HG03108 (cell line): ENCODE measurements around the gene HECW1.

ENCODE experiments used
- ATAC-seq: cut with Tn5 transposase; IDR thresholded peaks from one replicate; pipeline ENCODE4 v1.9.1; 2021; ENCODE audit warnings: moderate library complexity; ENCODE audit not compliant: unreplicated experiment

Gene HECW1

DNA sequence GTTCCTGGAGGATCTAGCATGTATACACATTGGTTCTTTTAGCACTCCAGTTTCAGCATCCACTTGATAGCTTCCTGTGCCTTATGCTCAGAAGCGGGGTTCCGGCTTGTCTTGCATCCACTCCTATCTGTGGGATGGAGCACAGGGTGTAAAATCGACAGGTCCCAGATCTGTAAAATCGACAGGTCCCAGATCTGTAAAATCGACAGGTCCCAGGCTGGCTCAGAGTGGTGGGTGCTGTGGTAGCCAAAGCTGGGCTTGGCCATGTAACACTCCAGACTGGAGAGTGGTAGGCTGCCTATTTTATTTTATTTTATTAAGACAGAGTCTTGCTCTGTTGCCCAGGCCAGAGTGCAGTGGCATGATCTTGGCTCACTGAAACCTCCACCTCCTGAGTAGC lies 30.3 kb downstream of the HECW1 start:
- no peak for ATAC-seq

DNA sequence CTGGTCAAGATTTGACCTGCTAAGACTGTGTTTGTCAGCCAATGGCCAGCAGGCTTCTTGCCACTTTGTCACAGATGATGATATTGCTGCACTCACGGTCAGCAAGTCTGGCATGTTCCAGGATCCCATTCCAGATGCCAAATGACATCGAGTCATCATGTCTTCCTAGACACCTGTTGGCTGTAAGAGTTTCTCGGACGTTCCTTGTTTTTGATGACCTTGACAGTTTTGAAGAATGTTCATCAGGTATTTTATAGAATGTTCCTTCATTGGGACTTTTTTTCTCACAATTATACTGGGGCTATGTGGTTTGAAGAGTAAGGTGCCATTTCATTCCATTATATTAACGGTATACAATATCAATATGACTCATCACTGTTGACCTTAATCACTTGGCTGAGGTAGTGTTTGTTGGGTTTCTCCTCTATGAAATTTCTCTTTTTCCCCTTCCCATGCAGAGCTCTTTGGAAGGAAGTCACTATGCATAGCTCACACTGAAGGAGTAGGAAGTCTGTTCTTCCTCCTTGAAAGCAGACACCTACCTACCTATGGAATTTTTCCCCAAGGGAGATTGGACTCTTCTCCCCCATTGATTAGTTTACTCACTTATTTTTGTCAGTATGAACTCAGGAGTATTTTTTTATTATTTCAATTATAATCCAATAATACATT lies 31.6 kb downstream of the HECW1 start:
- no peak for ATAC-seq

DNA sequence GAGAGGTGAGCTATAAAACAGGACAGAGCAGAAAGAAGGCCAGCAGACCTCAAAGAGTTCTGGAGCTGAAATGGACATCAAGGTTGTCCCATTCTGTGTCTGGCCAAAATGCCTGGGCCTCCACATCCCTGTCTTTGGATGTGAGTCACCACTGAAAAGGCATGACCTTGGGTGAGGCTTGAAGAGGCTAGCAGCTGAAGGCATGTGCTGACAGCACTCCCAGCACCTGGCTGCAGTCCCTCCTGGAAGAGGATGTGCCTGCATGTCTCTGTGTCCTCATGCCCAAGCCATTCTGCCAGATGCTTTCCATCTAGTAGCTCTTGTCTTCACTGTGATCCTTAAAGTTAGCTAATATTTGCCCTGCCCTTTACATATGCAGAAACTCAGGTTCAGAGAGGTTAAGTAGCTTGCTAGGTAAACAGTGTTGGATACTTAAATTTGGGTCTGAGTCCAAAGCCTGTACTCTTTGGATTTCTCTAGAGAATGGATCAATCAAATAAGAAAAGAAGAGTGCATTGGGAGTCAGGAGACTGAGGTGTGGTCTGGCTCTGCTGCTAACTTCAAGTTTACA lies 35.8 kb downstream of the HECW1 start:
- no peak for ATAC-seq

DNA sequence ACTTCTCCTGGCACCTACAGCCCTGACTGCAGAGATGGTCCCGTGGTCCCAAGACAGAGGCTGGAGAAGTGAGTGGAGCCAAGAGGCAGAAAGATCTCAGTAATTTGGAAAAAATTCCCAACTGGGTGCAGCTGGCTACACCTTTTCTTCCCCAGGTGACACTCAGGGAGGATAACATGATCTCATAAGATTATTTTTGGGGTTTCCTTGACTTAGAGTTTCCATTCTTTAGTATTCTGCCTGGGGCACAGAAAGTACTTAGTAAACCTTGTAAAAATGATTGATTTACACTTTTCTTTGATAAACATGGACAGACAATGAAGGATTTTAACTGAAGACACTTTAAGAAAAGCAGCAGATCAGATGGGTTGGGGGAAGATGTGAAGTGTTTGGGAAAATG lies 38.6 kb downstream of the HECW1 start:
- no peak for ATAC-seq

DNA sequence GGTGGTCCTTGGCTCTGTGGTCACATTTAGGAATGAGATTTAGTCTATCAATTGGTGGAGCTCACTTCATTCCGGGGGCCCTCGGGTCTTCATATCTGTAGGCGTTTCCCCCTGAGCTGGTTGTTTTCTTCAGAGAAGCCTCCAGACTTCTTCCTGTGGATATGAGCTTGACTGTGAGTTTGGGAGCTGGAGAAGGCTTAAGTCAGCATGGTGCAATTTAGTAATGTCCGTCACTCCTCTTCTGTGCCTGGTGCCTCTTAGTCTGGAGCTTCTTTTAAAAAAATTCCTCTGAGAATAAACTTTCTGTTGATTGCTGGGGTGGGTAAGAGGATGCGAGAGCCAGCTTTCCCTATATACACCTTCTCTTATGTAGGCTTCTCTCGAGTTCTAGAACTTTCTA lies 40.2 kb downstream of the HECW1 start:
- ATAC-seq, result no peak

DNA sequence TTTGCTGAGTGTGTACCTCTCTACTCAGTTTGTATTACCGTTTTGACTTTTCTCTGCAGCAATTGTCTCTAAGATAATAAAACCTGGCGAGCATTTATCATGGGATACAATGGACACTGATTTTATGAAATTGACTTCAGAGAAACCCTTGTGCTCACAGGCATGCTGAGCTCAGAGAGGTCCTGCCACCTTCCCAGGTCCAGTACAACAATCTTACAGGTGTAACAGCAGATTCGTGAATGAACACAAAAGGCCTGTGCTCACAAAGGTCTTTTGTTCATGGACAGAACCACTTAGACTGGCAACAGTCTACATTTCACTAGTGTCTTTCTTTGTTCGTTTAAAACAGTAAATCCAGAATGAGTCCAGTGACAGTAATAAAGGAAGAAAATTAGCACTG lies 43.2 kb downstream of the HECW1 start:
- ATAC-seq, result no peak

DNA sequence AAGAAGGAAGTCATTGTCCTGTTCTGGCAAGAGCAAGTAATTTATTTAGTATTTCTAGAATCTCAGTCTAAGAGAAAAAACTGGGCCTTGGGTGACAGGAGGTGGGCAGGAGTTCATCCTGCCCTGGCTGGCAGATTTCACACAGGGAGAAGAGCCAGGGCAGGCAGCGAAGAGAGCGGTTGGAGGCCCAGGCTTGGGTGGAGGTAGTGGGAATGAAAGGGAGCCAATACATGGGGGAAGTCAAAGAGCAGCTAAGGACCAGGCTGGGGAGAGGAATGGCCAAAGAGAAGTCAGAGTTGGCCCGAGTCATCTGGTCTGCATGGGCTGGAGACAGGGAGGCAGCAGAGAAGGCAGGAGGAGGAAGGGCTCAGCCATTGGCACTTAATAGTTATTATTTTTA lies 51.4 kb downstream of the HECW1 start:
- ATAC-seq, result no peak

DNA sequence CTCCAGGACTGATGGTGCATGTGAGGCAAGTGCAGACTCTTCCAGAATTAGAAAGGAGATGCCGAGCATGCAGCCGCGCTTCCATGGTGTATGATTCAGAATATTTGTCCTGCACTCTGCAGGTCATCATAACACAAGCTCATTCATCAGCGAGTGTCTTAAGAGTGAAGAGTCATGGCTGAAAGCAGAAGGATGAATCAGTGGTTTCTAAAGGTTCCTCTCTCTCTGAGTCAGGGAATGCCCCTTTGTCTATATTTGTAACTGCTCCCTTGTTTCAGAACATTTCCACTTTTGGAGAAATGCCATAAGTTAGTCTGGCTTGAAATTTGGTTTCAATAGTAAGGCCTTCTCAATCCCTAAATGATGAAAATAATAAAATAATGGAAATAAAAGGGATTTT lies 52.3 kb downstream of the HECW1 start:
- ATAC-seq, result peak; percentile 91

DNA sequence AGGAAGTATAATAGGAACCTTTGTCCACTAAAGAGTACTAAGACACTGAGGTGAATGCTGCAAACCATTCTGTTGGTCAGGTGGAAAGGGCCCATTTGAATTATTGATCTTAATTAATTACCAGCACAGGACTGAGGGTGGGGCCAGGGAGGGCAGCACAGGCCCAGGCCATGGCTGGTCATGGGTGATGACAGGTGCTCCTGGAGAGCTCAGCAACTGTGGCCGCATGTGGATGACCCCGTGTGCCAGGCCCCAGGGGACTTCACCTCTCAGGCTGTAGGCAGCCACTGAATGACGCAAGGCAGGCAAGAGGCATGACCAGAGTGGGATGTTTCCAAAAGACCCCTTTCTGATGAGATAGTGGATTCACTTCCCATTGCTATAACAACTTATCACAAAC lies 54.2 kb downstream of the HECW1 start:
- ATAC-seq, result no peak

DNA sequence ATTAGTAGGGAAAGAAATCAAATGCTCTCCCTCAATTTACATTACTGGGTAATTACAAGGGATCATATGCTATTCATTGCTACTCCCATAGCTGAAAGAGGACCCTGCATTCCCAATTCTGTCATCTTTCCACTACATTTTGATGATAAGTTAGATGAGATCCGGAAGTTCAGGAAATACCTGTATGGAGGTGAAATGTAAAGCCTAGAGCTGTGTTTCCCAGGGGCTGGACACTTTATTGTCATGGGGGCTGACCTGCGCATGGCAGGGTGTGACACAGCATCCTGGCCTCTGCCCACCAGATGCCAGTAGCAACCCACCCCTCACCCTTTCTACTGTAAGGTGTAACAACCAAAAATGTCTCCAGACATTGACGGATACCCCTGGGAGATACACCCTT lies 56.6 kb downstream of the HECW1 start:
- ATAC-seq, result no peak

DNA sequence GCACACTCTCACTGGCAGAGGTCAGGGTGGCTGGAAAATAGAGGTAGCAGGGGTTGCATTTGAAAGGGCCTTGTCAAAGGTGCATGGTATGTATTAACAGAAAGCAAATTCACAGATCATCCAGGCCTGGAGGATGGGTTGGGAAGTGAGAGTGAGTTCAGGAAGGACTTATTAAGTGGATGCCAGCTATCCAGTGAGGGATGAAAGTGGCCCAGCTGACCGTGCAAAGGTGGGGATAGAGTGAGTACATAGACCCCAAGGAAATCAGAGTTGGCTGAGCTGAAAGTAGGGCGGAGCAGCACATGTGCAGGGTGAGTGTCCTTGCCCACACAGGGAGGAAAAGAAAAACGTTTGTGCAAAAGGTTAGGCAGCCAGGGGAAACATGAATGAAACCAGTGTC lies 58.1 kb downstream of the HECW1 start:
- ATAC-seq, result no peak

DNA sequence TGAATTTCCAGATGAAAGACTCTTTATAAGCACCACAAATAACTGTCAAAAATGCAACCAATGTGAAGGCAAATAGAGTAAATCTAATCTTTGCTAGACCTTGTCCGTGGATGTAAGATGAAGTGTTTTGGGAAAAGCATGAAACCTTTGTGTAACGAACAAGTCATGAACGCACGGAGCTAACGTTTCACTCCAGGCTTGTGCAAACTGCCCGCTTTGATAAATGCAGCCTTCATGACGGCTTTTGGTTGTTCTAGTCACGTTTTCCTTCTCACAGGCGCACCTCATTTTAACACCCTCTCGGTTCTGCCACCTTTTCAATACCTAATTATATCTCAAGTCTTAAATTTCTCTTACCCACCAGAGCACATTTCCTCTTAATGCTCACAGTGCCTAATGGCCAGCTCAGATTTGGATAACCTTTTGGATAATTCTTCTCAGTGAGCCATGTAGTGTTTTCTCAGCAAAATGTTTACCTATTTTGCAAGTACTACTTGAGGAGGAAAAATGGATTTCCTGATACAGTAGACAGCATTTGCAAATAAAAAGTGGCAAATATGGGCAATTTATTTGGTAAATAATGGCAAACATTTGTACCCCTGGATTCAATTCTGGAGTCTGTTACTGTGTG lies 63.2 kb downstream of the HECW1 start:
- ATAC-seq, result no peak

DNA sequence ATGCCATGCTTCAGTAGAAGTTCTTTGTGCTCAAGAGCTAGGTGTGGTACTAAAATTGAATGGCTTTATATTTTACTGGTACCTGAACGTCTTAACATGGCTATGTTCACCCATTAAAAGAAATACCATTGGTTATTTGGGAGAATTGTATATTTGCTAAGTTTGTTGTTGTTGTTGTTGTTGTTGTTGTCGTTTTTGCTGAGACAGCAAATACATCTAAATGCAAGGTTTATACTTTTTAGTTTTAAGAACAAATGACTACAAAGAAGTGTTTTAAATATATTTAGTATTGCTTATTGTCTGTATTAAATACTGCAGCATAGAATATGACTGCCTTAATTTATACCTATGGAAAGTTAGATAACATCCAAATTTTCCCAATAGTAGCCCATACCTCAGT lies 66.9 kb downstream of the HECW1 start:
- no peak for ATAC-seq

DNA sequence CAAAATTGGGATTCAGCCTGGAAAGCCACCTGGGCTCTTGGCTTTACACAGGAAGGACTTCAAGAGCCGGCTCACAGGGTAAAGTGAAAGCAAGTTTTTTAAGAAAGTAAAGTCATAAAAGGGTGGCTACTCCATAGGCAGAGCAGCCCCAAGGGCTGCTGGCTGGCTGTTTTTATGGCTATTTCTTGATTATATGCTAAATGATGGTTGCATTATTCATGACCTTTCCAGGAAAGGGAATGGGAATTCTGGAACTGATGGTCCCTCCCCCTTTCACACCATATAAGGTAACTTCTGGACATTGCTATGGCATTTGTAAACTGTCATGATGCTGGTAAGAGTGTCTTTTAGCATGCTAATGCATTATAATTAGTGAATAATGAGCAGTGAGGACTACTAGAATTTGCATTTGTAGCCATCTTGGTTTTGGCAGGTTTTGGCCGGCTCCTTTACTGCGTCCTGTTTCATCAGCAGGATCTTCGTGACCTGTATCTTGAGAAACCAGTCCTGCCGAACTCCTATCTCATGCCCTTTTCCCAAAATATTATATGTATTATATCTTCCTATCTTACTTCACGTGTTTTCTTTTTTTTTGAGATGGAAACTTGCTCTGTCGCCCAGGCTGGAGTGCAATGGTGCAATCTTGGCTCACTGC lies 80.5 kb downstream of the HECW1 start:
- ATAC-seq, result no peak

DNA sequence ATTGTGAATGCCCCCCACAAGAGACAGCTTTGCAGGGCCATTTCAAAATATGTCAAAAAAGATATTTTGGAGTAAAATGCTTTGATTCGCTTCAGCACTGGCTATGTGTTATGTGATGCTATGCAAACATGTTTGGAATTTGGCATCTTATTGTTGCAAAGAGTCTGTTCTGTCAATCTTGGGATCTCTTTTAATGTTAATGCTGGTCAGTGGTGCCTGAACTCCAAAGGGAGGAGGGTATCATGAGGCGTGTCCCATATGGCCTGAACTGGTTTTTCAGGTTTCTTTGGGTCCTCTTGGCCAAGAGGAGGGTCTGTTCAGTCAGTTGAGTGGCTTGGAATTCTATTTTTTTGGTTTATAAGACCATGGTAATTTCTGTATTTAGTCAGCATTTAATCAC lies 81.4 kb downstream of the HECW1 start:
- ATAC-seq, result no peak

DNA sequence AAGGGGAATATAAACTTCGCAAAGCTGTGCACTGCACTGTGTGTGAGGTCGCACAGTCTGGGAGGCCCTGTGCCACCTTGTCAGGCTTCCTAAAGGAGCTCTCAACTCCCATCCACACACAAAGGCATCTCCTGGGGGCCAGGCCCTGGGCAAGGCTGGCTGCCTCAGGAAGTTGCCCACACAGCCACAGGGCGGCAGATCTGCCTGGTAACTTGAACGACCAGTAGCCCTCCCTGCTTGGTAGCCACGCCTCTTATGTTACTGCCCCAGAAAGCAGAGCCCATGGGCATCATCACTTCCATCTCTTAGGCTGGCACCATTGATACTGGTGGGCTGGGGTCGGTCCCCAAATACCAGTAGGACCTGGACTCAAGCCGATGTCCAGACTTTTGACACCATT lies 82.8 kb downstream of the HECW1 start:
- ATAC-seq, result no peak

DNA sequence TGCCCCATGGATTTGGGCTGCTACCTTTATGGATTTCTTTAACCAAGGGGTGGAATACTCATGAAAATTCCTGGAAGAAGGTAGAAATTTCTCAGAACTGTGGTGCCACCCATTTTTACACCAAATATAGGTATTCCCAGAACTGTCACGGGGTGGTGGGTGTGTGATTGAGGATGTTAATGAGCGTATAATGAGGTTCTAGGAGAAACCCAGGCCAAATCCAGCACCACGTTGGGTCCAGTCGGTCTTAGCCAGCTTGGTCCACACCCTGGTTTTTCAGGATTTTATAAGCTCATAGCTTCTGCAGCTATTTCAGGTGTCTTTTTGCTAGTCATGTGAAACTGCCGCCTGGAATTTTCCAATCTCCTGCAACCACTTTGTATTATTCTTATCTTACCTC lies 83.3 kb downstream of the HECW1 start:
- no peak for ATAC-seq

DNA sequence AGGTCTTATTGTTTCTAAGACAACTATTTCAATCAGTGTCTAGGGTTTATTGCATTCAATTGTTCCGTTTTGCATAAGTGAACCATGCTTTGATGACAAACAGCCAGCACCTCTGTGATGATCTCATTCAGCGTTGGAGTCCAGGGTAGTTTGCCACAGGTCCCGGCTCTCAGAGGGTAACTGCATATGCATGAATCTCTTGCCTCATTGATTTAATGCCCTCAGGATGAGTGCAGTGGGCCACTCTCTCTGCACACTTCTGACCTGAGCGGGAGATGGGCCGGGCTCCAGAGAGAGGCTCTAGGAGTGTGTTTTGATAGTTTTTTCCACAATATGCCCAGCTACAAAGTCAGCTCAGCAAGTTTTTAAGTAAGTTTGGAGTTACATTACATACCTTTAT lies 83.9 kb downstream of the HECW1 start:
- ATAC-seq, result no peak

DNA sequence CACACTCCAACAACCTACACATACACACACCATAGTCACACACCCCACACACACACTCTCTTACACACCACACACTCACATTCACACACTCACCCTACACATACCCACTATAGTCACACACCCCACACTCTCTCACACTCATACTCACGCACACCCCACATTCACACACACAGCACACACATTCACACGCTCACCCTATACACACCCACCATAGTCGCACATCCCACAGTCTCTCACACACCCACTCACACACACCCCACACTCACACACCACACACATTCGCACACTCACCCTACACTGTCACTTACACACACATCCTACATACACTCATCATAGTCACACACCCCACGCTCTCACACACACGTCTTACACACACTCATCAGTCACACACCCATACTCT lies 85.6 kb downstream of the HECW1 start:
- no peak for ATAC-seq

DNA sequence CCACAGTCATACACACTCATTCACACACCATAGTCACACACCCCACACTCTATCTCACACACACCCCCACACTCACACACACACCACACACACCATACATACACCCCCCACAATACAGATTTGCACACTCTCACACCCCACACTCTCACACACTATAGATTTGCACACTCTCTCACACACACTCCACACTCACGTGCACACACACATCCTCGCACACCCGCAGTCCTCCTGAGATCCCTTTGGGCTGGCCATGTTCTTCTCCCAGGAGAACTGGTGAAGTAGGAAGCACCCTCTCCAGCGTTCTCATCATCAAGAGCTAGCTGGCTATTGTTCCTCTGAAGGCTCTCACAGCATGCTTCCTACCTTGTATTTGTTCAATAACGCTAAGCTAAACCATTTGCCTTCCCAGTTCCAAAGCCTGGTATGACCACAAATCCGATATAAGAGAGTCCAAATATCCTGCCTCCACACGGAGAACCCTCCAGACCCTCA lies 86.2 kb downstream of the HECW1 start:
- no peak for ATAC-seq

DNA sequence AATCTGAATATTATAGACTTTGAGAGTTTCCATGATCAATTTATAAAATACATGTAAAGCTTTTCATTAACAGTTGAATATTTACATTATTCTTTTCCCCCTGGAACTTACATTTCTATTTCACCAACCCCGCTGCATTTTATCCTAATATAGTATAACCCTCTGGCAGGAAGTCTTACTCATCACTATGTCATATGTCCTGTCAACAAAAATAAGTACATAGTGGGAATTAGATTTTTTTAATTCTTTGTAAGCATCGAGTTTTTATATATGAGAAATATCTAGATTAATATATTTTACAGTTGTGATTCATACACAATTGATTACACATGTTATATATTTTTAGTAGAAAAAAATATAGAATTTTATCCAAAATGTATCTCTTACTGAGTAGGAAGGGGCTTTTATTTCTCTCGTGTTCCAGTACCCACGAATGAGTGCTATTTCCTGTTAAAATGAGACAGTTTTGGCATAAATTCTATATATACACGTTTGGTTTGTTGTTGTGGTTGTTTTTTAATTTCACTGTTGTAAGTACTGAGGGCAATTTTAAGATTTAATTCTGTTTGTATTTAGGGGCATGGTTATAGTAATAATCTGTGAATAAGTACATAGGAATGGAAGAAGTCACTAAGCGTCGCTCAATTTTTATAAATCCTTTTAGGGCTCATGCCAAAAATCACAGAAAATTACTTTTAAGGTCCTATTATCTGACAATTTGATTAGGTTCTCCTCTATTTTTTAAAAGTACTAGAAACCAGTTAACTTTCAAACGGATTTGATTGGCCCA lies 87.1 kb downstream of the HECW1 start:
- ATAC-seq, result no peak
